Peyer's patch (tissue), 4 donors: ENCODE data around the gene EFCAB14.

ENCODE experiments used
- CTCF ChIP-seq, 6 experiments: fragments of 450-650 bp in 4 of 6; fragments of 200-600 bp in 2 of 6; sonication (generic) in 1 of 6; IDR thresholded peaks; one replicate each; pipeline ENCODE4 v1.5.1; 2017 to 2019; ENCODE audit warnings: antibody characterized with exemption in 6 of 6, mild to moderate bottlenecking in 3 of 6, moderate library complexity in 1 of 6
- POLR2A ChIP-seq, 2 donors: fragments of 450-650 bp; IDR thresholded peaks; one replicate each; pipeline ENCODE4 v1.5.1; 2017; ENCODE audit warnings: antibody characterized with exemption in 2 of 2, mild to moderate bottlenecking in 2 of 2, moderate library complexity in 2 of 2

DNA sequence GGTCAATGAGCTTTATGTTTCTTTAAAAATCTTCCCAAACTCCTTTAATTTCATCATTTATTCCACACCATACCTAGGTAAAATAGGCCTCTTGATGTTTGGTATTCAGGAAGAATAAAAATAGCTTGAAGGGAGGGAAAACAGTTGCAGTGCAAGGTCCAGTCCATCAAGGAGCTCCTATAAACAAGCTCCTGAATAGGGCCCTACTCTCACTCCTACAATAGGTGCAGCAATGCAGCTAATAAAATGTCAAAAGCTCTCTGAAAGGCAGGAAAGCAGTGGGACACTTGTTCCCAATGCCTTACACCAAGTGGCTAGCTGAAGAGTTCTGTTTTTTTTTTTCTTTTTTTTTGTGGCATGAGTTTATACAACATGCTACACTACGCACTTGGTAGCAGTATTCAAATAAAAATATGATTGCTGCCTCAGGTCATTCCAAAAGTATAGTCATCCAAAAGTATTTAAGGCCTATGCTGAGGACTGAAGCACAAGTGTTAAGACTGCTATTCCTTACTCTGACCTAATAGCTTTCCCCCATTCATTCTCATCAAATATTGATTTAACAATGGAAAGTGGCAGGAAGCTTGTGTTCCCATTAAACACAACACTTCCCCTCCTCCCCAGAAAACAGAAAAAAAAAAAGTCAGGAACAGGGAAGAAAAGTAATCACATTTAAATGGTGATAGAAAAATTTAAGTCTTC is 37.4 kb downstream of the EFCAB14 start:
- TF ChIP-seq CTCF (IDR thresholded peaks at IDR 0.05) (no peak), POLR2A (IDR thresholded peaks at IDR 0.05) (no peak)
